IPS-20b (cell line): ENCODE measurements around the gene ABAT.

Experiments used
- H3K27ac ChIP-seq: one replicate; pipeline ENCODE4 v1.5.1; 2013; ENCODE audit warnings: low read length
- H3K27me3 ChIP-seq: 2 replicates; pipeline ENCODE4 v1.6.1; 2013; ENCODE audit warnings: mild to moderate bottlenecking, low read length, inconsistent platforms; ENCODE audit not compliant: insufficient read depth
- H3K36me3 ChIP-seq: 2 replicates; pipeline ENCODE4 v1.6.1; 2013; ENCODE audit warnings: low read depth, mild to moderate bottlenecking, inconsistent platforms, low read length, moderate library complexity; ENCODE audit not compliant: insufficient read depth
- H3K4me1 ChIP-seq: 2 replicates; pipeline ENCODE4 v1.6.1; 2013; ENCODE audit warnings: mild to moderate bottlenecking, control low read depth, inconsistent platforms, low read length, moderate library complexity; ENCODE audit not compliant: insufficient read depth
- H3K4me3 ChIP-seq: 2 replicates; pipeline ENCODE4 v1.5.1; 2013; ENCODE audit warnings: mild to moderate bottlenecking, low read length, inconsistent platforms
- H3K9ac ChIP-seq: 2 replicates; pipeline ENCODE4 v1.6.1; 2013; ENCODE audit warnings: low read depth, mild to moderate bottlenecking, inconsistent platforms, low read length, moderate library complexity
- H3K9me3 ChIP-seq: 2 replicates; pipeline ENCODE4 v1.6.1; 2013; ENCODE audit warnings: mild to moderate bottlenecking, low read depth, low read length, inconsistent platforms; ENCODE audit not compliant: insufficient read depth

Gene ABAT

GRCh38 chr16:8713635-8714172 is 39.3 kb downstream of the ABAT start:
- Histone ChIP-seq H3K4me3 (peak overlapping the region; percentile 56; the same call in 1 of the 2 replicates), H3K36me3 (no peaks in the 10 kb centered on the region), H3K9me3 (peaks cover 3% of the 10 kb centered on the region; the same call in 1 of the 2 replicates), H3K27me3 (no peaks in the 10 kb centered on the region), H3K27ac (no peak overlapping the region), H3K4me1 (no peaks in the 10 kb centered on the region; the same call in 1 of the 2 replicates), H3K9ac (no peak overlapping the region)

- Histone ChIP-seq H3K36me3 (no peaks in the 10 kb centered on the region), H3K27ac (no peak overlapping the region)
Observed at GRCh38 chr16:8714174-8714573, 39.8 kb downstream of the ABAT start.

GRCh38 chr16:8714807-8715206 is 40.4 kb downstream of the ABAT start:
- H3K27me3 ChIP-seq: no peaks in the 10 kb centered on the region
- no peak overlapping the region for H3K27ac ChIP-seq
- no peaks in the 10 kb centered on the region; the same call in 1 of the 2 replicates for H3K4me1 ChIP-seq
- H3K9me3 ChIP-seq: peaks cover 3% of the 10 kb centered on the region; the same call in 1 of the 2 replicates
- H3K36me3 ChIP-seq: no peaks in the 10 kb centered on the region
- no peak overlapping the region for H3K4me3 ChIP-seq
- no peak overlapping the region for H3K9ac ChIP-seq

More at GRCh38 chr16:8714174-8714573, 39.8 kb downstream of the ABAT start:
- H3K27me3 ChIP-seq: no peaks in the 10 kb centered on the region
- H3K4me3 ChIP-seq: no peak overlapping the region
- no peaks in the 10 kb centered on the region; the same call in 1 of the 2 replicates for H3K4me1 ChIP-seq
- H3K9me3 ChIP-seq: peaks cover 3% of the 10 kb centered on the region; the same call in 1 of the 2 replicates
- no peak overlapping the region for H3K9ac ChIP-seq

GRCh38 chr16:8716052-8716451 is 41.6 kb downstream of the ABAT start:
- no peaks in the 10 kb centered on the region for H3K36me3 ChIP-seq
- no peak overlapping the region for H3K27ac ChIP-seq
- H3K27me3 ChIP-seq: no peaks in the 10 kb centered on the region
- peaks cover 4% of the 10 kb centered on the region; the same call in 1 of the 2 replicates for H3K4me1 ChIP-seq
- no peak overlapping the region for H3K4me3 ChIP-seq
- H3K9ac ChIP-seq: no peak overlapping the region
- H3K9me3 ChIP-seq: peaks cover 3% of the 10 kb centered on the region; the same call in 1 of the 2 replicates

GRCh38 chr16:8716592-8716991 is 42.2 kb downstream of the ABAT start:
- H3K4me3 ChIP-seq: no peak overlapping the region
- peaks cover 3% of the 10 kb centered on the region; the same call in 1 of the 2 replicates for H3K9me3 ChIP-seq
- no peak overlapping the region for H3K9ac ChIP-seq
- H3K27ac ChIP-seq: no peak overlapping the region
- no peaks in the 10 kb centered on the region for H3K36me3 ChIP-seq
- no peaks in the 10 kb centered on the region for H3K27me3 ChIP-seq
- peaks cover 9% of the 10 kb centered on the region; the same call in 1 of the 2 replicates for H3K4me1 ChIP-seq

GRCh38 chr16:8717469-8717868 is 43.1 kb downstream of the ABAT start:
- no peak overlapping the region for H3K9ac ChIP-seq
- H3K27me3 ChIP-seq: no peaks in the 10 kb centered on the region
- peaks cover 3% of the 10 kb centered on the region; the same call in 1 of the 2 replicates for H3K9me3 ChIP-seq
- no peaks in the 10 kb centered on the region for H3K36me3 ChIP-seq
- H3K4me3 ChIP-seq: no peak overlapping the region
- H3K27ac ChIP-seq: no peak overlapping the region
- H3K4me1 ChIP-seq: peaks cover 17% of the 10 kb centered on the region; the same call in 1 of the 2 replicates

- Histone ChIP-seq H3K9ac (no peak overlapping the region), H3K27ac (no peak overlapping the region), H3K9me3 (peaks cover 3% of the 10 kb centered on the region; the same call in 1 of the 2 replicates), H3K4me1 (peaks cover 17% of the 10 kb centered on the region; the same call in 1 of the 2 replicates), H3K4me3 (no peak overlapping the region), H3K36me3 (no peaks in the 10 kb centered on the region), H3K27me3 (no peaks in the 10 kb centered on the region)
Observed at GRCh38 chr16:8717892-8718415, 43.5 kb downstream of the ABAT start.

- peaks cover 17% of the 10 kb centered on the region; the same call in 1 of the 2 replicates for H3K4me1 ChIP-seq
Observed at GRCh38 chr16:8718851-8719680, 44.6 kb downstream of the ABAT start.

GRCh38 chr16:8720080-8720966 is 45.9 kb downstream of the ABAT start:
- no peaks in the 10 kb centered on the region for H3K27me3 ChIP-seq
- H3K4me1 ChIP-seq: peaks cover 17% of the 10 kb centered on the region; the same call in 1 of the 2 replicates
- H3K4me3 ChIP-seq: peak overlapping the region; percentile 10; the same call in 1 of the 2 replicates
- no peak overlapping the region for H3K27ac ChIP-seq
- H3K9me3 ChIP-seq: peaks cover 3% of the 10 kb centered on the region; the same call in 1 of the 2 replicates
- no peaks in the 10 kb centered on the region for H3K36me3 ChIP-seq
- H3K9ac ChIP-seq: no peak overlapping the region

More at GRCh38 chr16:8718851-8719680, 44.6 kb downstream of the ABAT start:
- Histone ChIP-seq H3K9me3 (peaks cover 3% of the 10 kb centered on the region; the same call in 1 of the 2 replicates), H3K4me3 (no peak overlapping the region), H3K9ac (no peak overlapping the region), H3K27ac (no peak overlapping the region), H3K36me3 (no peaks in the 10 kb centered on the region), H3K27me3 (no peaks in the 10 kb centered on the region)

GRCh38 chr16:8720967-8721308 is 46.5 kb downstream of the ABAT start:
- H3K27me3 ChIP-seq: no peaks in the 10 kb centered on the region
- H3K4me1 ChIP-seq: peaks cover 17% of the 10 kb centered on the region; the same call in 1 of the 2 replicates
- H3K9me3 ChIP-seq: peaks cover 3% of the 10 kb centered on the region; the same call in 1 of the 2 replicates
- no peak overlapping the region for H3K27ac ChIP-seq
- H3K9ac ChIP-seq: peak overlapping the region; percentile 28; the same call in 1 of the 2 replicates
- no peaks in the 10 kb centered on the region for H3K36me3 ChIP-seq
- peak overlapping the region; percentile 10; the same call in 1 of the 2 replicates for H3K4me3 ChIP-seq
